CD4-positive, alpha-beta T cell treated with Interleukin-17A for 4 hours (primary cell): ENCODE results near the gene IL12RB2.
A peak's percentile ranks its signal among the peaks of the same experiment; 100 is the strongest.

Source experiments
- DNase-seq: peaks from one replicate; pipeline ENCODE4 v3.0.0-alpha.2; 2020; ENCODE audit warnings: mixed read lengths

The IL12RB2 gene

GRCh38 chr1:67307251-67308060 lies at the start of gene IL12RB2:
Gene IL12RB2 (plus strand): TSS chr1:67307873. CDS start chr1:67320369, 12,496 bp downstream.
- DNase-seq, result peak; percentile 36

- DNase-seq, result peak; percentile 46
These were observed 46.0 kb upstream of the IL12RB2 start for GRCh38 chr1:67261680-67262079.

- DNase-seq, result no peak
These were observed 44.9 kb upstream of the IL12RB2 start for GRCh38 chr1:67262735-67263134.

- no peak for DNase-seq
These were observed 43.5 kb upstream of the IL12RB2 start for GRCh38 chr1:67264152-67264551.

- DNase-seq, result no peak
These were observed 42.8 kb upstream of the IL12RB2 start for GRCh38 chr1:67264899-67265298.

- DNase-seq, result no peak
These were observed 38.6 kb upstream of the IL12RB2 start for GRCh38 chr1:67269061-67269460.

GRCh38 chr1:67270541-67270940 lies 37.1 kb upstream of the IL12RB2 start:
- no peak for DNase-seq

GRCh38 chr1:67273591-67273990 lies 34.1 kb upstream of the IL12RB2 start:
- DNase-seq, result no peak

GRCh38 chr1:67274623-67275325 lies 32.9 kb upstream of the IL12RB2 start:
- no peak for DNase-seq

GRCh38 chr1:67280696-67281095 lies 27.0 kb upstream of the IL12RB2 start:
- no peak for DNase-seq

GRCh38 chr1:67281244-67281643 lies 26.4 kb upstream of the IL12RB2 start:
- no peak for DNase-seq

GRCh38 chr1:67285780-67286488 lies 21.7 kb upstream of the IL12RB2 start:
- DNase-seq, result no peak

GRCh38 chr1:67290236-67290635 lies 17.4 kb upstream of the IL12RB2 start:
- no peak for DNase-seq

GRCh38 chr1:67294836-67295617 lies 12.6 kb upstream of the IL12RB2 start:
- DNase-seq, result no peak

- no peak for DNase-seq
These were observed 8.9 kb upstream of the IL12RB2 start for GRCh38 chr1:67298762-67299161.

GRCh38 chr1:67299296-67299695 lies 8.4 kb upstream of the IL12RB2 start:
- no peak for DNase-seq

GRCh38 chr1:67300561-67300960 lies 7.1 kb upstream of the IL12RB2 start:
- DNase-seq, result no peak

GRCh38 chr1:67304023-67304422 lies 3.6 kb upstream of the IL12RB2 start:
- no peak for DNase-seq

- no peak for DNase-seq
These were observed 1.1 kb upstream of the IL12RB2 start for GRCh38 chr1:67306547-67306946.

GRCh38 chr1:67308136-67308535 lies 463 bp downstream of the IL12RB2 start:
- DNase-seq, result no peak

GRCh38 chr1:67312615-67313014 lies 4.9 kb downstream of the IL12RB2 start:
- no peak for DNase-seq

- DNase-seq, result no peak
These were observed 6.4 kb downstream of the IL12RB2 start for GRCh38 chr1:67313934-67314671.
